GM12874 (cell line): ENCODE results near the gene MYL11.

Source experiments
- CTCF ChIP-seq: IDR thresholded peaks from 2 replicates; pipeline ENCODE4 v1.5.1; 2011; ENCODE audit warnings: low read depth, mild to moderate bottlenecking, control low read depth, low read length, moderate library complexity; ENCODE audit not compliant: insufficient read depth

The MYL11 gene

GRCh38 chr16:30354423-30355143 is 20.0 kb upstream of the MYL11 start:
- TF ChIP-seq CTCF, result no peak

GRCh38 chr16:30355144-30355953 is 19.3 kb upstream of the MYL11 start, which contains the start of gene CD2BP2:
Gene CD2BP2 (minus strand): TSS chr16:30355308. CDS start chr16:30354681, 627 bp downstream.
- no peak for TF ChIP-seq CTCF

- no peak for TF ChIP-seq CTCF
Observed at GRCh38 chr16:30355954-30356308, 18.7 kb upstream of the MYL11 start.

DNA sequence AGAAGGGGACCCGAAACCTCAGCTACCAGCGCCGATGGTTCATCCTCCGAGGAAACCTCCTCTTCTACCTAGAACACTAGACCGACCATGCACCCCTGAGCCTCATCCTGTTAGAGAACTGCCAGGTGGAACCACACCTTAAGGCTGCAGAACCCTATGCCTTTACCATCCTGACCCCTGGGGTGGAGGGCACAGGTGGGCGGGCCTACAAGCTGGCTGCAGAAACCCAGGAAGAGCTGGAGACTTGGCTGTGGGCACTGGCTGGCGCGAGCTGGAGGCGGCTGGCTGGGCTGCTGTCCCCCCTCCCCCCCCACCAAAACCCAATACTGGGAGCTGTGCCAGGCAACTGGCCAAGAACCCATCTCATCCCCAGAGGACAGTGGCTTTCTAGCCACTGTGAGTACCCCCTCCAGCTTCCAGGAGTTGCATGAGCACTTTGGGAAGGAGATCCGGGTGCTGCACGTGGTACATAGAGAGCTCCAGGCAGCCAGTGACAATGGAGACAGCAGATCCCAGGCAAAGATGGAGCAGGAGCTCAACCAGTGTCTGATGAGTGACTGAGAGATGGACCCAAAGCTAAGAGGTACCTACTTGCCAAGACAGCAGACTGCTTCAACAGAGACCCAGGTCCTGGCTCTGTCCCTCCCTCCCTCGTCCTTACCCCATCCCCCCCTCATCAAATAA is 18.1 kb upstream of the MYL11 start:
- no peak for TF ChIP-seq CTCF

DNA sequence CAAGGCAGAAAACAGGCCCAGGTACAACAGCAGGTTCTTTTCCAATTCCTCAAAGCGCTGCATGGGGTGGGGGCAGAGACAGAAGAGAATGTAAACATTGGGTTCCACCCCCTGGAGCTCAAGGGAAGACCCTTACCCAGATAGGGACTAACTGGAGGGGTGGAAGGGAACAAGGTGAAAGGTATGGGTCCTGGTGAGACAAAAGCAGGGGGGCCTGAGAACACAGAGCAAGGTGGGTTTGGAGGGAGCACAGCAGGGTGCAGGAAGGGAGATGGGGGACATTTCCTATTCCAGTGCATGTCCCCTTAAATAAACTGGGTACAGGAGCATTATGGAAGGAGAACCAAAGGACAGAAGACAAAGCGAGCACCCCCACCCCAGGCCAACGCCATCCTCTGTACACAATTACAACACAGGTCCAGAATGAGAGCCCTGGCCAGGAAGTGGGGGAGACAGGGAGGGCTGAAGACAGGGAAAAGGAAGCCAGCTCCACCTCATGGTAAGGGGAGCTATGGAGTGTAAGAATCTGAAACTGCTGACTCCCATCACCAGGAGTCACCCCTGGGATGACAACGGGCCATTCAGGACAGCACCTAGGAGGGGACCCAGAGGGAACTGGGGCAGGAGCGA is 17.4 kb upstream of the MYL11 start:
- TF ChIP-seq CTCF, result no peak

GRCh38 chr16:30357715-30358576 is 16.7 kb upstream of the MYL11 start:
- no peak for TF ChIP-seq CTCF

GRCh38 chr16:30358577-30358936 is 16.0 kb upstream of the MYL11 start:
- no peak for TF ChIP-seq CTCF
